DND-41 (cell line): Measurements from ENCODE around the gene PKD1L1.

ENCODE experiments used
- EZH2 ChIP-seq: IDR thresholded peaks from 3 replicates; pipeline ENCODE4 v1.6.1; 2012; ENCODE audit warnings: borderline replicate concordance, low read depth, mild to moderate bottlenecking, moderate library complexity, low read length, inconsistent platforms; ENCODE audit not compliant: severe bottlenecking
- TF ChIP-seq, protein P1 (sequence below): IDR thresholded peaks from 2 replicates; pipeline ENCODE4 v1.5.1; 2012; ENCODE audit warnings: borderline replicate concordance, low read length, moderate library complexity, mild to moderate bottlenecking; ENCODE audit not compliant: poor library complexity, severe bottlenecking; ENCODE audit errors: extremely low read depth

DNA sequence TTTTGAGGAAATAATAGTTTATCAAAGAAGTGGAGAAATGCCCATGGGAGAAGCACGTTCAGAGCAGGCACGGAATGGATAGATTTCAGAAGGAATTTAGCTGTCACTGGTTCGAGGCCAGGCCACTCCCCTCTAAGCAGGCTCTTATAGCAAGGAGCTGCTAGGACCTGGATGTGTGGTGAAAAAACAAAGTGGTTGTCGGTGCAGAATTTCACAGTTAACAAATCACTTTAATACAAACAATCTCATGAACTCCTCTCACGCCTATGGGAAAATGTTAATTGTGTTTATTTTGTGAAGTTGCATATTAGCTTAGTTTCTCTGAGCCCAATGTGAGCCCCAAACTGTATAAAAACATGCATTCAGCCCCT lies 176.3 kb downstream of the PKD1L1 start:
- TF ChIP-seq, protein P1, sequence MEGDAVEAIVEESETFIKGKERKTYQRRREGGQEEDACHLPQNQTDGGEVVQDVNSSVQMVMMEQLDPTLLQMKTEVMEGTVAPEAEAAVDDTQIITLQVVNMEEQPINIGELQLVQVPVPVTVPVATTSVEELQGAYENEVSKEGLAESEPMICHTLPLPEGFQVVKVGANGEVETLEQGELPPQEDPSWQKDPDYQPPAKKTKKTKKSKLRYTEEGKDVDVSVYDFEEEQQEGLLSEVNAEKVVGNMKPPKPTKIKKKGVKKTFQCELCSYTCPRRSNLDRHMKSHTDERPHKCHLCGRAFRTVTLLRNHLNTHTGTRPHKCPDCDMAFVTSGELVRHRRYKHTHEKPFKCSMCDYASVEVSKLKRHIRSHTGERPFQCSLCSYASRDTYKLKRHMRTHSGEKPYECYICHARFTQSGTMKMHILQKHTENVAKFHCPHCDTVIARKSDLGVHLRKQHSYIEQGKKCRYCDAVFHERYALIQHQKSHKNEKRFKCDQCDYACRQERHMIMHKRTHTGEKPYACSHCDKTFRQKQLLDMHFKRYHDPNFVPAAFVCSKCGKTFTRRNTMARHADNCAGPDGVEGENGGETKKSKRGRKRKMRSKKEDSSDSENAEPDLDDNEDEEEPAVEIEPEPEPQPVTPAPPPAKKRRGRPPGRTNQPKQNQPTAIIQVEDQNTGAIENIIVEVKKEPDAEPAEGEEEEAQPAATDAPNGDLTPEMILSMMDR = no peak
- TF ChIP-seq EZH2 = no peak
